Heart left ventricle (tissue), 16 donors: Measurements from ENCODE around the gene NSF. TPM values are rescaled to one million over a fixed set of nuclear protein-coding genes. Genes with fewer than 3 reads are reported as not detected.

Experiments used
- ATAC-seq, 4 donors: fragments of 200-7000 bp; cut with Tn5 transposase; one replicate each; pipeline ENCODE4 v1.9.1; 2020 to 2022; ENCODE audit warnings: moderate library complexity in 4 of 4, mild to moderate bottlenecking in 3 of 4, moderate number of reproducible peaks in 1 of 4
- DNase-seq, 5 donors: peaks; one replicate each; pipeline ENCODE4 v3.0.0-alpha.2; 2020
- H3K27ac ChIP-seq, 12 donors: fragments of 200-600 bp; sonication (generic) in 4 of 12; one replicate each; pipeline versions ENCODE4 v1.5.0 to v1.8.0; 2016 to 2022; ENCODE audit warnings: mild to moderate bottlenecking in 2 of 12
- H3K27me3 ChIP-seq, 9 donors: fragments of 200-600 bp; sonication (generic) in 2 of 9; one replicate each; pipeline versions ENCODE4 v1.5.1 to v1.8.0; 2016 to 2022; ENCODE audit warnings: mild to moderate bottlenecking in 3 of 9
- H3K36me3 ChIP-seq, 9 donors: fragments of 200-600 bp; sonication (generic) in 2 of 9; one replicate each; pipeline versions ENCODE4 v1.5.0 to v1.8.0; 2018 to 2022; ENCODE audit warnings: mild to moderate bottlenecking in 2 of 9
- H3K4me1 ChIP-seq, 12 donors: fragments of 200-600 bp; sonication (generic) in 4 of 12; one replicate each; pipeline versions ENCODE4 v1.5.0 to v1.8.0; 2016 to 2022; ENCODE audit warnings: mild to moderate bottlenecking in 3 of 12
- H3K4me3 ChIP-seq, 12 donors: fragments of 200-600 bp; sonication (generic) in 4 of 12; one replicate each; pipeline versions ENCODE4 v1.5.0 to v1.8.0; 2017 to 2022; ENCODE audit warnings: mild to moderate bottlenecking in 9 of 12, moderate library complexity in 4 of 12
- H3K9me3 ChIP-seq, 12 donors: fragments of 200-600 bp; sonication (generic) in 4 of 12; one replicate each; pipeline versions ENCODE4 v1.5.0 to v1.8.0; 2016 to 2022; ENCODE audit warnings: mild to moderate bottlenecking in 1 of 12
- CTCF ChIP-seq, 12 donors: fragments of 200-600 bp; sonication (generic) in 4 of 12; IDR thresholded peaks; one replicate each; pipeline versions ENCODE4 v1.5.0 to v1.8.0; 2018 to 2022; ENCODE audit warnings: antibody characterized with exemption in 12 of 12, mild to moderate bottlenecking in 5 of 12
- POLR2A ChIP-seq, 2 donors: fragments of 450-650 bp; IDR thresholded peaks; one replicate each; pipeline ENCODE4 v1.6.1; 2017; ENCODE audit warnings: antibody characterized with exemption in 2 of 2, mild to moderate bottlenecking in 2 of 2, moderate library complexity in 2 of 2
- WGBS, 4 donors: extraction: QIAGEN DNeasy Blood & Tissue Kit in 2 of 4; methylation state at CpG; one replicate each; pipeline versions ENCODE4 v1.1.5 to v1.1.7; 2013 to 2018; 5-methylcytosine and 5-hydroxymethylcytosine counted together
- intact Hi-C, 10 donors: fragments of 100-400 bp; cut with DNase I; formaldehyde crosslinking; loops; one replicate each; pipeline versions ENCODE4 v1.11.1 to v1.14.2; 2022
- polyA plus RNA-seq, 2 donors: library from polyadenylated mRNA; stranded (reverse); fragments of 200-250 nt; gene quantifications; one replicate each; pipeline ENCODE4 v1.2.3, GENCODE V29; 2013
- total RNA-seq, 9 donors: library from RNA; depleted of rRNA in 2 of 9; stranded (reverse); fragments of >200 nt in 2 of 9; fragmentation: NEBNext Ultra II Directional in 3 of 9; extraction: Animal tissue kit (Norgen Biotek cat#: 25700) in 3 of 9; gene quantifications; one replicate each; pipeline versions ENCODE4 v1.1.0 to v1.2.4, GENCODE V29; 2016 to 2023
- donor health status: ischemic (EF 13 %, LVEDD 7.1; RV severe dilation, severe dysfunction).
- donor health status: healthy with polysubstance abuse.
- donor health status: DM: no; HTN: yes; CAD: no.
- donor health status: DM: no; HTN: no; CAD: no.
- donor health status: ischemic (EF 25% LVEDD 6.9; RV normal size, moderate dysfunction).
- donor health status: ischemic (EF 25% LVEDD 5.7; RV mildly dilated, moderate dysfunction).
- donor health status: healthy.
- donor health status: DM: yes; HTN: yes; CAD: no.
- donor health status: ischemic (EF 35%, LVEDD 5.7; RV mildly dilated, moderate dysfunction).
- donor health status: nonischemic (EF 11% LVEDD 7.7; RV severe dilation, severe dysfunction).
- donor health status: DM: yes; HTN: yes; CAD: no.
- donor health status: PGD.
- donor health status: ischemic (EF 29% LVEDD 5.4; RV normal size, mild dysfunction).
- donor health status: nonischemic (EF 23%, LVEDD 6.1; RV moderate dilation, normal function).

NSF gene
- total and polyA plus RNA-seq, 11 donors, result 5.4 to 33.9 (median 21.0) TPM

- Histone ChIP-seq H3K36me3 (no peaks in the 10 kb centered on the region), H3K9me3 (peaks cover 0 to 3% (median 0%) of the 10 kb centered on the region in 12 donors), H3K4me1 (no peaks in the 10 kb centered on the region), H3K27me3 (peaks cover 0 to 27% (median 0%) of the 10 kb centered on the region in 9 donors), H3K4me3 (no peak overlapping the region), H3K27ac (no peak overlapping the region)
- DNase-seq (no peak), ATAC-seq (no peak)
- 89 to 97% (median 94%) methylated on average over 12 to 13 of the region's 13 CpGs for WGBS, 4 donors
- intact Hi-C loops, result loop anchor here in 1 of 10 donors (10.0 kb wide), 1 partner anchor 47 kb away; no protein-coding TSS in a partner anchor
- no peak for TF ChIP-seq CTCF (IDR thresholded peaks at IDR 0.05)
- TF ChIP-seq POLR2A (IDR thresholded peaks at IDR 0.05), result no peak
Measured at GRCh38 chr17:46787478-46787877, 197.0 kb downstream of the NSF start.

DNA sequence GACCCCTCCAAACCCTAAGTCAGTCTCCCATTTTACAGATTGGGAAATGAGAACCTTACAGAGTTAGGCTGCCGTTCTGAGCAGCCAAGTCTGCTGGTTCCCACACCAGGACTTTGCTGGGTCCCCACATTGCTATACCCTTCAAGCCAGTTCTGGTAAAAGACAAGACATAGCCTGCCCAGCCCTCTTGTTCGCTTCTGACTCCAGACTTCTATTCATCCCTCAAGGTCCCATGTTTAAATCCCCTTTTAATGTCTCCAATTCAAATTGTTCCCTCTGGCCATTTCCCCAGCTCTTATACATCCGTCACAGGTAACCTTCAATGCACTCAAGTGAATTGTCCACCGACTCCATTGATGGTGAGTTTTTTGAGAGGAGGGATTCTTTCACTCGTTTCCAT, 197.8 kb downstream of the NSF start:
- Histone ChIP-seq H3K36me3 (no peaks in the 10 kb centered on the region), H3K27ac (no peak overlapping the region), H3K9me3 (peaks cover 0 to 3% (median 0%) of the 10 kb centered on the region in 12 donors), H3K4me3 (no peak overlapping the region), H3K27me3 (peaks cover 0 to 32% (median 0%) of the 10 kb centered on the region in 9 donors), H3K4me1 (no peaks in the 10 kb centered on the region)
- ATAC-seq (no peak), DNase-seq (no peak)
- no peak for TF ChIP-seq POLR2A (IDR thresholded peaks at IDR 0.05)
- TF ChIP-seq CTCF (IDR thresholded peaks at IDR 0.05), result no peak
- intact Hi-C loops, result loop anchor here in 1 of 10 donors (10.0 kb wide), 1 partner anchor 47 kb away; no protein-coding TSS in a partner anchor
- 89 to 96% (median 91%) methylated on average over 5 of the region's 5 CpGs for WGBS, 4 donors

DNA sequence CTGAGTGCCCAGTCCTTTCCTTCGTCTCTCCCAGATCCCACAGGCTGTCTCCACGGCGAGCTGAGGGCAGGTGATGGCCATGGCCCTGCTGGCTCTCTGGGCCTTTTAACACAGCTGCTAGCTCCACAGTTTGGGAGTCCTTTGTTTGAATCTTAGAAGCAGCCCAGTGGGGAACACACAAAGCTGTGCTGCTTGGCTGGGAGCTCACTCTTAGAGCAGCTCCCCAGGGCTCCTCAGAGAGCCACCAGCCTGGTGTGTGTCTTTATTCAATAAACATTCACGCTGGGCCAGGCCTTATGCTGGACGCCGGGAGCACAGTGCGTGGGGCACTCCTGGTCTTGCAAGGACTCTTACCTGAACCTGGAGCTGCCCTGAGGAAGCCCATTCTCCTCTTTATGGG, 198.3 kb downstream of the NSF start:
- no peak for DNase-seq
- Histone ChIP-seq H3K27me3 (peaks cover 0 to 32% (median 0%) of the 10 kb centered on the region in 9 donors), H3K36me3 (no peaks in the 10 kb centered on the region), H3K4me3 (no peak overlapping the region), H3K4me1 (no peaks in the 10 kb centered on the region), H3K27ac (no peak overlapping the region), H3K9me3 (peaks cover 0 to 3% (median 0%) of the 10 kb centered on the region in 12 donors)
- intact Hi-C loops, result loop anchor here in 1 of 10 donors (10.0 kb wide), 1 partner anchor 46 kb away; no protein-coding TSS in a partner anchor
- ATAC-seq, result no peak
- WGBS, 4 donors, result 74 to 84% (median 82%) methylated on average over 3 to 7 of the region's 7 CpGs
- TF ChIP-seq POLR2A (IDR thresholded peaks at IDR 0.05) (no peak), CTCF (IDR thresholded peaks at IDR 0.05) (no peak)

DNA sequence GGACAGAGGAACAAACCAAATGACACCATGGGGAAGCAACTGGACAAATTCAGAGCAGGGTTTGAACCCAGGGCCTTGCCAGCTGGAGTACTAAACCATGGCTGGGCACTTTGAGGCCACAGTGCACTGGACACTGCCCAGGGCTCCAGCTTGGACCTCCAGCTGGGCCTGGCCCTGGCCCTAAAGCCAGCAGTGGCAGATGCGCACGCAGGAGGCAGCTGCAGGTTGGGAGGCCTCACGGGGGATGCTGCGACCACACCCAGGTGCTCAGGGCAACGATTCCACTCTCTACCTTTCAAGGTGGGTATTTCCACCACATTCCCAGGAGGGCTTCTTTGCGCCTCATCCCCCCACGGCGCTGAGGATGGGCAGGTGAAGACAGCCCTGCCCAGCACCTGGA, 199.1 kb downstream of the NSF start:
- no peak overlapping the region for H3K27ac ChIP-seq
- WGBS, 4 donors, result 86 to 94% (median 88%) methylated on average over 4 to 8 of the region's 8 CpGs
- intact Hi-C loops, result loop anchor here in 1 of 10 donors (10.0 kb wide), 1 partner anchor 45 kb away; no protein-coding TSS in a partner anchor
- peaks cover 0 to 3% (median 0%) of the 10 kb centered on the region in 12 donors for H3K9me3 ChIP-seq
- H3K4me1 ChIP-seq, result no peaks in the 10 kb centered on the region
- ATAC-seq (no peak), DNase-seq (no peak)
- H3K4me3 ChIP-seq, result no peak overlapping the region
- H3K27me3 ChIP-seq, result peaks cover 0 to 32% (median 0%) of the 10 kb centered on the region in 9 donors
- no peak for TF ChIP-seq CTCF (IDR thresholded peaks at IDR 0.05)
- no peak for TF ChIP-seq POLR2A (IDR thresholded peaks at IDR 0.05)
- no peaks in the 10 kb centered on the region for H3K36me3 ChIP-seq
